ENCODE results near the gene PRKAG2.

The PRKAG2 gene

GRCh38 chr7:151736403-151736909, 140.5 kb downstream of the PRKAG2 start:
- DNase-seq, result peak; percentile 47

DNA sequence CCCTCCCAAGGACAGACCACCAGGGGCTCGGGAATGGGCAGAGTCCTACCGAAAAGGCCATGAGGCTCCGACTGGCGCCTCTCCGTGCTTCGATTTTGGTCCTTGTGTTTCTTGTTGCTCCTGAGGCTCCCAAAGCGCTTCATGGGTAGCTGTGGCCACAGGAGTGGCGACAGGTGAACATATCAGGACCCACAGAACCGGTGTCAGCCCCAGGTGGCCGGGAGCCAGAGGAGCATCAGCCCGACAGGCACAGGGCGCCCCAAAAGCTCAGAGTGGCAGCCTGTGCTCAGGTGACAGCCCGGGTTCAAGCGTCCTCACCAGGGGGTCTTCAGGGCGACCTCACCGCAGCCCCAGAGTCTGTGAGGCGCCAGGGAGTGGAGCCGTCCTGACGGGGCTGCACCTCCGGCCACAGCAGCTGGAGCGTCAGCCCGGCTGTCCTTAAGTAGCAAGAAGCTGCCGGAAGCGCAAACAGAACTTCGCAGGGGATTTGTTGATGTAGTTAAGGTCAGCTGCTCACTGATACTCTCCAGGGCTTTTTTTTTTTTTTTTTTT, 141.0 kb downstream of the PRKAG2 start:
- no peak for DNase-seq

- no peak for DNase-seq
Observed at GRCh38 chr7:151735186-151735850, 141.6 kb downstream of the PRKAG2 start.

- no peak for DNase-seq
Observed at GRCh38 chr7:151732834-151733592, 143.9 kb downstream of the PRKAG2 start.

DNA sequence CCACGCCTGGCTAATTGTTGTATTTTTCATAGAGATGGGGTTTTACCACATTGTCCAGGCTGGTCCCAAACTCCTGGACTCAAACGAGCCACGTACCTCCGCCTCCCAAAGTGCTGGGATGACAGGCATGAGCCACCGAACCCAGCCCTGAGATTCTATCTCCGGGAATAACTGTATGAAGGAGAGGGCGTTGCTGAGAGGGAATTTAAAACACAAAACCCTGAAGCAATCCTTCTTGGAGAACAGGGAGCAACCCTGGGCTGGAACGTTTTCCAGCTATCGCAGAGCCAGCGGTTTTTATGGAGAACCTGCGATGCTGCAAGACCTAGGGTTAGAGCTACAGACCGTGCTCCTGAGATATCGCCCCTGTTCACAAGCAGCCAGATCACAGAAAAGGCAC, 144.6 kb downstream of the PRKAG2 start:
- no peak for DNase-seq

GRCh38 chr7:151731022-151731441, 145.9 kb downstream of the PRKAG2 start:
- DNase-seq, result no peak

- DNase-seq, result no peak
Observed at GRCh38 chr7:151730591-151730990, 146.3 kb downstream of the PRKAG2 start.

GRCh38 chr7:151729521-151729921, 147.4 kb downstream of the PRKAG2 start:
- DNase-seq, result no peak

DNA sequence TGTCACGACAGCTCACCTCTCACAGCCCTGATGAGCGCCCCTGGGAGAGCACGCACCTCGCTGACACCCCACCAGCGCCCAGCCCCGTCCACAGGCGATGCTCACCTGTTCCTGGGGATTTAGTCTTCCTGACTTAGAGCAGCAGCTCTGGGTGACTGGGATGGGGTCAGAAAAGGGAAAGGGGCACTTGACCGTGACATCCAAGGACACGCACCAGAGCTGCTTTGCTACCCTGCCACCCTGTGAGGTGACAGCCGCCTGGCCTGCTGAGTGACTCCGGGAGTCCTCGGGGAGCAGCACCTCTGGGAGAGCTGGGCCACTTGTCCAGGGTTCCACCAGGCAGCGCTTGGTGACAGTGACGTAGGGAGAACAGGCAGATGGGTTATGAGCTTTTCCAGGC, 148.2 kb downstream of the PRKAG2 start:
- no peak for DNase-seq

DNA sequence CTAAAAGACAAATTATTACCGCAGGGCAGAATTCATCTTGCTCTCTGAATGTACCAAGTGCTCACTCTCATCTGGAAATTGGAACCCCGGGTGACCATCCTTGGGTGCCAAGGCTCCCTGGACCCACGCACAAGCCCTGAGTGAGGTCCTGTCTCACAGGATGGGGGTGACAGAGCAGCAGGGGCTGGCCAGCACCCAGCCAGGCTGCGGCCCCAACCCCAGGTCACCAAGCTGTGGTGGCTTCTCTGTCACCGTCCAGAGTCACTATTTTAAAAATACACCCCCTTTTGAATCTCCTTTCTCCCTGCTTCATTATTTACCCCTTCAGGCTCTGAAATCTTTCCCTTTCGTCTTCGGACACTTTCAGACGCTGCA, 148.6 kb downstream of the PRKAG2 start:
- no peak for DNase-seq

GRCh38 chr7:151727579-151728285, 149.2 kb downstream of the PRKAG2 start:
- DNase-seq, result no peak

DNA sequence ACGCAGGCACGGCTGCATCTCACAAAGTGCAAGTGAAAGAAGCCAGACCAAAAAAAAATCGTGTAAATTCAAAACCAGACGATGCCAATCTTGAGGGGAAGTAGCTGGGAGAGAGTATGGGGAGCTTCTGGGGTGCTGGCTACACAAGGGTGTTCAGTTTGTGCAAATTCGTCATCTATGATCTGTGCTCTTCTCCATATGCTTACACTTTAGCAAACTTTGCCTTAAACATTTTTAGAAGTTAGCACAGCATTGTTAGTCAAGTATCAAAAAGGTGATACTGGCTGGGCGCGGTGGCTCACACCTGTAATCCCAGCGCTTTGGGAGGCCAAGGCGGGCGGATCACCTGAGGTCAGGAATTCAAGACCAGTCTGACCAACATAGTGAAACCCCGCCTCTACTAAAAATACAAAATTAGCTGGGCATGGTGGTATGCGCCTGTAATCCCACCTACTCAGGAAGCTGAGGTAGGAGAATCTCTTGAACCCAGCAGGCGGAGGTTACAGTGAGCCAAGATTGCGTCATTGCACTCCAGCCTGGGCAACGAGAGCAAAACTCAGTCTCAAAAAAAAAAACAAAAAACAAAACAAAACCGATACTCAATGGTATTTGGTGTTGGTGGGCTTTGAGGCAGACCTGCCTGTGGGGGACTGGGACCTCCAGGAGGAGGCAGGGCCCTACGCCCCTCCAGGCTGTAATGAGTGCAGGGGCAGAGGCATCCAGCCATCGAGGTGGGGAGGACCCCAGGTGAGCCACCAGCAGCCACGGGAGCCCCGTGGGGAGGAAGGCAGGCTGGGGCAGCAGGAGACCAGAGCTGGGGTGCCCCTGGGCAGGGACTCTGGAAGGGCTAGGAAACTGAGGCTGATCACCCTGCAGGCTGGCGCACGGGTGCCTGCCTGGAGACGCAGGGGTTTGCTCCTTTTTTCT, 150.0 kb downstream of the PRKAG2 start:
- DNase-seq, result no peak

DNA sequence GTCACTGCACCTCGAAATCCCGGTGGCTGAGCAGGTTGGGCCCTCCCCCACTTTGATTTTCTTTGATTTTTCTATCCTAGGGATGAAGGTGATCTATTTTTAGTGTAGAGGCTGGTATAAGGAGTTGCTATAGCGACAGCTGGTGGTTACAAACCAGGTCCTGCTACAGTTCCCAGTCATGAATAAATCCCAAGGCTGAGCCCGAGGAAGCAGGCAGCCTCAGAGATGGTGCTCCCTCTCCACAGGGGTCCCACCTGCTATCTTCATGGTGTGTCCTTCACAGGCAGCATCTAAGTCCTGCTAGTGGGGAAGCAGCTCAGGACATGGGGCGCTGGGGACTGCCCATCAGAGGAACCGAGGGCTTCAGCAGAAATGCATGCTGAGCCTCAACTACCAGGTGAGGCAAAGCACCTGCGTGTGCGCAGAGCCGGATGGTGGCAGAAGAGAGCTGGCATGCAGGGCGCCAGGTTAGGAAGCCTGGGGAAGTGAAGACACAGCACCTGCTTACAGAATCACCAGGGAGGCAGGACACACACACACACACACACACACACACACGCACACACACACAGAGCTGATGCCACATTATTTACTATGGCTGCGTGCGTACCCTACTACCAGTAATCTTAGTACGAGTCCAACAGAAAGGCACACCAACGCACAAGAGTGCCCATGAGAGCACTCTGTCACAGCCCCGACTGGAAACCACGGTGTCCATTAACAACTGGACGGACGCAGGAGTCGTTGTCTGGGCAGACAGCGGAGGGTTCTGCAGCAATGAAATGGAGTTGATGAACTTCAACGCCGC, 150.9 kb downstream of the PRKAG2 start:
- peak; percentile 80 for DNase-seq

DNA sequence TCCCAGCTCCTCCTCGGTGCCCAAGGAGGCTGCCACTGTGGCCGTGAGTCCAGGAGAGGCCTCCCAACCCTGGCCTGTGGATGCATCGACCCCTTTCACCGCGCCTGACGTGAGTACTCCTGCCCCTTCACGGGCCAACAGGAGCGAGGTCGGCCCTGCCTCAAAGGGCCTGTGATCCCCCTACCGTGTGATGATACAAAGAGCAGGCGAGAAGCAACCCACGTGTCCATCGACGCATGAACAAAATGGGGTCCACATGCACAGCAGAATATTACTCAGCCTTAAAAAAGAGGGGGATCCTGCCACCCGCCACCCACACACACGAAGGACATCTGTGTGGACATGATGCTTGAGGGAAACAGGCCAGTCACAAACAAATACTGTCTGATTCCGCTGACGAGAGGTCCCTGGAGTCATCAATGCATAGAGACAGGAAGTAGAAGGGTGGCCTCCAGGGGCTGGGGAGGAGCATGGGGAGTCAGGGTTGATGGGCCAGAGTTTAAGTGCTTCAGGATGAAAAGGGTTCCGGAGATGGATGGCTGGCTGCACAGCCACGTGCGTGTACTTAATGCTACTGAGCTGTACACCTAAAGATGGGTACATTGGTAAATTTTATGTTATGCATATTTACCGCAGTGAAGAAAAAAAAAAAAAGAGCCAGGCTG, 151.9 kb downstream of the PRKAG2 start:
- DNase-seq, result no peak

- DNase-seq, result no peak
Observed at GRCh38 chr7:151724250-151724915, 152.5 kb downstream of the PRKAG2 start.

DNA sequence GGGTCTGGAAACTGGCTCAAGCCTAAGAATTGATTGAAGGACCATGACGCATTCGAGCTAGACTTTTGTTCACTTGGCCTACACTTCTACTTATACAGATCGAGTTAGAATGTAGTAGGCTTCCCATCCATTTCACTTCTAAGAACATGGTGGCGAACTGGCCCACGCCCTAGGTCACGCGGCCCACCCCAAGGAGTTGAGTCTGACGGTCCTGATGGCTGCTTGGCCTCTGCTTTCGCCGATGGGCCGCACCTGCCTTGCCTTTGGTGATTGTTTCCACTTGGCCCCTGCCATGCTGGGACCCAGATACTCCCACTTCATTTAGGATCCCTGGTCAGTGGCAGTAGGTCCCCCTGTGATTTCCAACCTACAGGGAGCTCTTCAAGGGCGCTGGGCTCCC, 153.6 kb downstream of the PRKAG2 start:
- no peak for DNase-seq

GRCh38 chr7:151722533-151722932, 154.4 kb downstream of the PRKAG2 start:
- no peak for DNase-seq

GRCh38 chr7:151721694-151722093, 155.2 kb downstream of the PRKAG2 start:
- no peak for DNase-seq

DNA sequence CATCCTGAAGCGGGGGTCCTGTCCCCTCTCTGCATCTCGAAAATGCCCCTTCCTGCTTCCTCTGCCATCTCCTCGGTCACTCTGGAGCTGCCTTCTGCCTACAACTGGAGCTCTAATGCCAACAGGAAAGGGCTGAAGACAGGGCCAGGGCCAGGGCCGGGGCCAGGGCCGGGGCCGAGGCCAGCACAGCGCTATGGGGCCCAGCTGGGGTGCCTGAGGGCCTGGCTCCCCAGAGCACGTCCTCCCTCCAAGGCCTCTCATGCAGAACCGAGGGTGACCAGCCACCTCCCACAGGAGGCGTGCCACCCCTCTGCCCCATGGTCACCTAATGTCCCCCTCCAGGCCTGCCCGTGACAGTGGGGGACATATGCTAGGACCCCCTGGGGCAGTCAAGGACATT, 155.7 kb downstream of the PRKAG2 start:
- no peak for DNase-seq

GRCh38 chr7:151720280-151720679, 156.6 kb downstream of the PRKAG2 start:
- DNase-seq, result no peak

Measured in DMS153 (cell line).